WTC11 (cell line): ENCODE measurements around the gene TXNRD2. TPM values are rescaled to one million over a fixed set of nuclear protein-coding genes. Genes with fewer than 3 reads are reported as not detected.

ENCODE experiments used
- ATAC-seq: fragments of 200-7000 bp; cut with Tn5 transposase; 2 replicates; pipeline ENCODE4 v1.10.0; 2021; ENCODE audit warnings: mild to moderate bottlenecking, moderate library complexity
- CTCF ChIA-PET: fragments of 300-600 bp; sonication (Branson Sonifier 250); formaldehyde crosslinking; loops from one replicate; lab custom pipeline; 2021; ENCODE audit warnings: antibody characterized with exemption; lab: Charles Lee
- POLR2A ChIA-PET: fragments of 350-600 bp; sonication (Branson Sonifier 250); formaldehyde crosslinking; loops from one replicate; lab custom pipeline; 2021; ENCODE audit warnings: antibody characterized with exemption; lab: Charles Lee
- DNase-seq: peaks from one replicate; pipeline ENCODE4 v3.0.0; 2021; ENCODE audit warnings: low spot score
- H3K27ac Mint-ChIP-seq: 2 replicates; pipeline ENCODE4 v1.8.0; 2021; ENCODE audit warnings: mixed read lengths
- H3K27me3 Mint-ChIP-seq: 2 replicates; pipeline ENCODE4 v1.8.0; 2021; ENCODE audit warnings: low read depth, mild to moderate bottlenecking, moderate library complexity, mixed read lengths
- H3K36me3 Mint-ChIP-seq: 2 replicates; pipeline ENCODE4 v1.8.0; 2021; ENCODE audit warnings: mixed read lengths
- H3K4me1 Mint-ChIP-seq: 2 replicates; pipeline ENCODE4 v1.8.0; 2022; ENCODE audit warnings: mixed read lengths
- H3K4me3 Mint-ChIP-seq: 2 replicates; pipeline ENCODE4 v1.8.0; 2021; ENCODE audit warnings: mild to moderate bottlenecking, moderate library complexity, mixed read lengths
- H3K9me3 Mint-ChIP-seq: 2 replicates; pipeline ENCODE4 v1.8.0; 2021; ENCODE audit warnings: mixed read lengths
- CREM ChIP-seq: sonication (generic); formaldehyde crosslinking; IDR thresholded peaks from 2 replicates; pipeline ENCODE4 v1.8.1; 2022; ENCODE audit warnings: mild to moderate bottlenecking, missing genetic modification reagents, moderate library complexity
- E2F4 ChIP-seq: sonication (generic); formaldehyde crosslinking; IDR thresholded peaks from 2 replicates; pipeline ENCODE4 v1.8.1; 2022; ENCODE audit warnings: low read depth, mild to moderate bottlenecking, moderate library complexity, missing genetic modification reagents, borderline replicate concordance
- EMX1 ChIP-seq: fragments of 250-450 bp; sonication (Bioruptor Pico); IDR thresholded peaks from 2 replicates; pipeline ENCODE4 v1.8.0; 2021; ENCODE audit warnings: mild to moderate bottlenecking
- FOXJ3 ChIP-seq: sonication (generic); formaldehyde crosslinking; IDR thresholded peaks from 2 replicates; pipeline ENCODE4 v1.9.0; 2021; ENCODE audit warnings: missing genetic modification reagents, mild to moderate bottlenecking, borderline replicate concordance
- IRF1 ChIP-seq: sonication (generic); formaldehyde crosslinking; IDR thresholded peaks from 2 replicates; pipeline ENCODE4 v1.8.0; 2023; ENCODE audit warnings: missing genetic modification reagents
- JUN ChIP-seq: sonication (generic); formaldehyde crosslinking; IDR thresholded peaks from 2 replicates; pipeline ENCODE4 v1.8.0; 2023; ENCODE audit warnings: mild to moderate bottlenecking, missing genetic modification reagents
- KAT7 ChIP-seq: sonication (generic); formaldehyde crosslinking; IDR thresholded peaks from 2 replicates; pipeline ENCODE4 v1.8.1; 2023; ENCODE audit warnings: missing genetic modification reagents, mild to moderate bottlenecking, borderline replicate concordance
- MAX ChIP-seq: sonication (generic); formaldehyde crosslinking; IDR thresholded peaks from 2 replicates; pipeline ENCODE4 v1.8.0; 2022; ENCODE audit warnings: mild to moderate bottlenecking, missing genetic modification reagents
- MXD4 ChIP-seq: fragments of 250-450 bp; sonication (Bioruptor Pico); IDR thresholded peaks from 2 replicates; pipeline ENCODE4 v1.8.0; 2021; ENCODE audit warnings: mild to moderate bottlenecking, moderate library complexity, borderline replicate concordance
- NFYB ChIP-seq: sonication (generic); formaldehyde crosslinking; conservative IDR thresholded peaks from 2 replicates; pipeline ENCODE4 v1.8.0; 2022; ENCODE audit warnings: low read depth, missing genetic modification reagents
- NR2C2 ChIP-seq: sonication (generic); formaldehyde crosslinking; IDR thresholded peaks from 2 replicates; pipeline ENCODE4 v1.8.0; 2022; ENCODE audit warnings: mild to moderate bottlenecking, missing genetic modification reagents
- SMAD3 ChIP-seq: sonication (generic); formaldehyde crosslinking; IDR thresholded peaks from 2 replicates; pipeline ENCODE4 v1.8.0; 2022; ENCODE audit warnings: missing genetic modification reagents, mild to moderate bottlenecking, borderline replicate concordance
- SOX15 ChIP-seq: fragments of 250-450 bp; sonication (Bioruptor Pico); IDR thresholded peaks from 2 replicates; pipeline ENCODE4 v1.9.0; 2021; ENCODE audit warnings: mild to moderate bottlenecking
- TEAD4 ChIP-seq: sonication (generic); formaldehyde crosslinking; IDR thresholded peaks from 2 replicates; pipeline ENCODE4 v1.8.0; 2022; ENCODE audit warnings: mild to moderate bottlenecking, missing genetic modification reagents
- TP53 ChIP-seq: sonication (generic); formaldehyde crosslinking; IDR thresholded peaks from 2 replicates; pipeline ENCODE4 v1.8.1; 2023; ENCODE audit warnings: mild to moderate bottlenecking, missing genetic modification reagents
- ZNF219 ChIP-seq: sonication (generic); formaldehyde crosslinking; IDR thresholded peaks from 2 replicates; pipeline ENCODE4 v1.8.0; 2023; ENCODE audit warnings: missing genetic modification reagents, mild to moderate bottlenecking, borderline replicate concordance
- ZNF263 ChIP-seq: sonication (generic); formaldehyde crosslinking; IDR thresholded peaks from 2 replicates; pipeline ENCODE4 v1.8.1; 2022; ENCODE audit warnings: low read depth, mild to moderate bottlenecking, moderate library complexity, missing genetic modification reagents
- ZNF281 ChIP-seq: sonication (generic); formaldehyde crosslinking; IDR thresholded peaks from 2 replicates; pipeline ENCODE4 v1.8.0; 2023; ENCODE audit warnings: mild to moderate bottlenecking, missing genetic modification reagents
- ZNF317 ChIP-seq: sonication (generic); formaldehyde crosslinking; IDR thresholded peaks from 2 replicates; pipeline ENCODE4 v1.8.1; 2023; ENCODE audit warnings: low read depth, mild to moderate bottlenecking, moderate library complexity, missing genetic modification reagents, borderline replicate concordance
- ZNF425 ChIP-seq: fragments of 250-450 bp; sonication (Bioruptor Pico); conservative IDR thresholded peaks from 2 replicates; pipeline ENCODE4 v1.9.0; 2021; ENCODE audit warnings: mild to moderate bottlenecking
- total RNA-seq: library from RNA; stranded (reverse); gene quantifications from 3 replicates; pipeline ENCODE4 v1.2.3, GENCODE V29; 2021
- TF ChIP-seq, protein P1 (sequence below): sonication (generic); formaldehyde crosslinking; IDR thresholded peaks from 2 replicates; pipeline ENCODE4 v1.8.1; 2023; ENCODE audit warnings: mild to moderate bottlenecking, missing genetic modification reagents, moderate library complexity

Gene TXNRD2
- total RNA-seq, 1 experiment from 2014 or later: 15.9 TPM

DNA sequence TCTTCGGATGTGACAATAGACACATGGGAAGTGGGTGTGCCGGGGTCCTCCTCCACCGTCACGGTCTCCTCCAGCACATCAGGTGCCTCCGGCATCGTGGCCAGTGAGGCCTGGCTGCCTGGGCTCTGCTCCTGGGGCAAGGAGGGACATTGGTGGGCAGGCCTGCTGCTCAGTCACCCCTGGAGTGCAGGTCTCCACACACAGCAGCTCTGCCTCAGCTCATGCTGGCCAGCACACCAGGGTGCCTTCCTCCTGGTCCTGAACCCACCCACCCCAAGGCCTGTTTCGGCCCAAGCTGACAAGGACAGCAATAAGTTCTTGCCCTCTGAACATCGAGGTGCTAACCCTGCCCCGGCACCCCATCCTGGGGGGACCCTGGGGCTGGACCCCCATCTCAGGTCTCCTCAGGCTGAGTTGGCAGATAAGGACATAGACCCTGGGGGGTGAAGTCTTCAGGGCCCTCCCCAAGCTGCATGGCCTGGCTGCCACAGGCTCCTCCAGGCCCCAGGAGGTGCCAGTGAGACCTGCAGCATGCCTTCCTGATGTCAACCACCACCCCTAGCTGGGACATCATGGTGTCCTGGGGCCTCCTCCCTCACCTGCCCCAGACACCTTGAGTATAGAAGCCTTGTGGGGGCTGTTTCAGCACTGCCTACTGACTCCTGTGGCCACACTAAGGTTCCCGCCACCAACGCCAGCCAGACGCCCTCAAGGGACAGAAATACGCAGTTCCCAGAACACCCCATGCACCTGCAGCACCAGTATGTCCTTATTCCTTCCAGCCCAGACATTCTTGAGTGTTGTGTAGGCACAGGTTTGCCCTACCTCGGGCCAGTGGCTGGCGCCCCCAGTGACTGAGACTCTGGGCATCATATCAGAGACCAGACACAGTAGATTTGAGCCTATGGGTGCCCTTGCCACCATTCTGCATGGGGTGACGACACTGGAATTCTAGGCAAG is 40.6 kb upstream of the TXNRD2 start:
- H3K36me3 Mint-ChIP-seq: peaks cover 6% of the 10 kb centered on the region; the same call in 1 of the 2 replicates
- no peaks in the 10 kb centered on the region for H3K27me3 Mint-ChIP-seq
- H3K27ac Mint-ChIP-seq: no peak overlapping the region
- H3K9me3 Mint-ChIP-seq: no peaks in the 10 kb centered on the region
- no peak overlapping the region for H3K4me3 Mint-ChIP-seq
- ATAC-seq: no peak
- DNase-seq: no peak
- TF ChIP-seq ZNF317 (CRISPR knock-in tag) (no peak), ZNF263 (CRISPR knock-in tag) (no peak), EMX1 (CRISPR knock-in tag) (no peak)
- H3K4me1 Mint-ChIP-seq: peaks cover 5% of the 10 kb centered on the region; the same call in 1 of the 2 replicates
- POLR2A ChIA-PET: no interaction called here
- CTCF ChIA-PET: interaction anchor here (0.7 kb wide), 1 partner anchor 12 kb away, joined by 3 read pairs; no protein-coding TSS in a partner anchor

DNA sequence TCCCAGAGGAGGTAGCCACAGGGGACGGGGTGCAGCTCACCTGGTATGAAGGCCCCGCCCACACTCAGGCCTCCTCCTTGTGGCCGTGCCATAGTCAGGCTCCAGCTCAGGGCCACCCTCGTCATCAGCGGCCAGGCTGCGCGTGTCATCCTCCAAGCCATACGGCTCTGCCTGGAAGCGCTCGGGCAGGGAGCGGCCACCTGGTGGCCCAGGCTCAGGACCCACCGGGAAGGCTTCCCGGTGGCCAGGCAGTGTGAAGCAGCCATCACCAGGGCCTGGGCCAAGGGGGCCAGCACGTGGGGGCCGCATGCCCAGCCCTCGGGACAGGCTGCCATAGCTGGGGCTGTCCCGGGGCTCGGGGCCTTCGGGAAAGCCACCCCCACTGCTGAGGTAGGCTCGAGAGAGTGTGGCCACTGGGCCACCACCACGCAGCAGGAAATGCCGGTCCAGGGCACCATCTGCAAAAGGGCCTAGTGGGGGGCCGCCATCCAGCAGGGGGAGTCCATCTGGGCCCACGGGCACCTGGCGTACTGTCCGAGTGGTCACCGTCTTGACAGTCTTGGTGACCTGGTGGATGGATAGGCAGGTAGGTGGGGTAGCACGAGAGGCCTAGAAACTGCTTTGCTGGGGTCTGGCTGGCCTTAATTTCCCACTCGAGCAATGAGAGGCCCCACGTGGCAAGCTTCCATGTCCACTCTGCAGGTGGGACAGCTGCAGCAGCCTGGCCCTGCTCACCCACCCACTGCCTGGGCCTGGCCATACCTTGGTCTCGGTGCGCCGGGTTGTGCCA is 39.7 kb upstream of the TXNRD2 start:
- ATAC-seq (no peak), DNase-seq (no peak)
- H3K9me3 Mint-ChIP-seq: no peaks in the 10 kb centered on the region
- H3K27me3 Mint-ChIP-seq: no peaks in the 10 kb centered on the region
- H3K4me3 Mint-ChIP-seq: no peak overlapping the region
- no peak overlapping the region for H3K27ac Mint-ChIP-seq
- ChIA-PET CTCF (interaction anchor here (0.8 to 1.0 kb wide), 2 partner anchors 10 to 32 kb away, joined by 3 read pairs; no protein-coding TSS in a partner anchor), POLR2A (no interaction called here)
- H3K4me1 Mint-ChIP-seq: peaks cover 5% of the 10 kb centered on the region; the same call in 1 of the 2 replicates
- H3K36me3 Mint-ChIP-seq: peaks cover 6% of the 10 kb centered on the region; the same call in 1 of the 2 replicates
- TF ChIP-seq MAX (CRISPR knock-in tag) (no peak), TP53 (CRISPR knock-in tag) (no peak), NR2C2 (no peak), TEAD4 (no peak), E2F4 (CRISPR knock-in tag) (no peak), EMX1 (CRISPR knock-in tag) (no peak), IRF1 (no peak)

GRCh38 chr22:19980766-19981165 is 39.1 kb upstream of the TXNRD2 start:
- DNase-seq (no peak), ATAC-seq (no peak)
- Mint-ChIP-seq H3K27ac (no peak overlapping the region), H3K4me3 (no peak overlapping the region), H3K9me3 (no peaks in the 10 kb centered on the region), H3K4me1 (peaks cover 6% of the 10 kb centered on the region; the same call in 1 of the 2 replicates), H3K36me3 (peaks cover 6% of the 10 kb centered on the region; the same call in 1 of the 2 replicates), H3K27me3 (no peaks in the 10 kb centered on the region)
- ChIA-PET CTCF (interaction anchor here (0.8 to 1.0 kb wide), 2 partner anchors 9 to 32 kb away, joined by 3 read pairs; no protein-coding TSS in a partner anchor), POLR2A (no interaction called here)
- TF ChIP-seq TP53 (CRISPR knock-in tag) (no peak), JUN (CRISPR knock-in tag) (no peak), NFYB (no peak), MXD4 (no peak), ZNF219 (CRISPR knock-in tag) (no peak), KAT7 (no peak), ZNF281 (CRISPR knock-in tag) (no peak), CREM (CRISPR knock-in tag) (no peak), SOX15 (CRISPR knock-in tag) (no peak), TEAD4 (no peak), FOXJ3 (CRISPR knock-in tag) (no peak), ZNF263 (CRISPR knock-in tag) (no peak), EMX1 (CRISPR knock-in tag) (no peak), ZNF425 (CRISPR knock-in tag) (no peak), SMAD3 (CRISPR knock-in tag) (no peak)
- TF ChIP-seq, protein P1, sequence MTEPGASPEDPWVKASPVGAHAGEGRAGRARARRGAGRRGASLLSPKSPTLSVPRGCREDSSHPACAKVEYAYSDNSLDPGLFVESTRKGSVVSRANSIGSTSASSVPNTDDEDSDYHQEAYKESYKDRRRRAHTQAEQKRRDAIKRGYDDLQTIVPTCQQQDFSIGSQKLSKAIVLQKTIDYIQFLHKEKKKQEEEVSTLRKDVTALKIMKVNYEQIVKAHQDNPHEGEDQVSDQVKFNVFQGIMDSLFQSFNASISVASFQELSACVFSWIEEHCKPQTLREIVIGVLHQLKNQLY (CRISPR knock-in tag): no peak
